Nephron progenitor cell (in vitro differentiated cells): ENCODE measurements around the gene EFNA3.

Experiments
- DNase-seq: peaks from one replicate; pipeline ENCODE4 v3.0.0; 2021
- H3K27ac Mint-ChIP-seq: 2 replicates; pipeline ENCODE4 v1.8.0; 2021; ENCODE audit warnings: mild to moderate bottlenecking, moderate library complexity, mixed read lengths
- H3K27me3 Mint-ChIP-seq: 2 replicates; pipeline ENCODE4 v1.8.0; 2021; ENCODE audit warnings: mild to moderate bottlenecking, low read depth, mixed read lengths; ENCODE audit not compliant: poor library complexity
- H3K36me3 Mint-ChIP-seq: 2 replicates; pipeline ENCODE4 v1.8.0; 2021; ENCODE audit warnings: low read depth, mixed read lengths
- H3K4me1 Mint-ChIP-seq: 2 replicates; pipeline ENCODE4 v1.8.0; 2021; ENCODE audit warnings: mixed read lengths
- H3K4me3 Mint-ChIP-seq: 2 replicates; pipeline ENCODE4 v1.8.0; 2021; ENCODE audit warnings: mild to moderate bottlenecking, moderate library complexity, mixed read lengths
- H3K9me3 Mint-ChIP-seq: 2 replicates; pipeline ENCODE4 v1.8.0; 2021; ENCODE audit warnings: mild to moderate bottlenecking, moderate library complexity, mixed read lengths
- CTCF ChIP-seq: fragments of 200-600 bp; sonication (generic); IDR thresholded peaks from 2 replicates; pipeline ENCODE4 v1.5.0; 2021; ENCODE audit warnings: antibody characterized with exemption

Gene EFNA3

GRCh38 chr1:155033524-155033923 is 45.1 kb upstream of the EFNA3 start, which contains the start of the genes DCST1 and DCST2:
TSS of gene DCST1 (plus strand) at chr1:155033824. CDS start at chr1:155034037, 213 bp downstream.
TSS of gene DCST2 (minus strand) at chr1:155033781. CDS start at chr1:155033701, 80 bp downstream.
- H3K27ac Mint-ChIP-seq: no peak within 1 kb of the TSS
- H3K9me3 Mint-ChIP-seq: no peaks in the 10 kb centered on the region
- peaks cover 14% of the 10 kb centered on the region for H3K27me3 Mint-ChIP-seq
- H3K36me3 Mint-ChIP-seq: no peaks in the 10 kb centered on the region
- DNase-seq: no peak
- no peak for TF ChIP-seq CTCF
- H3K4me1 Mint-ChIP-seq: peaks cover 21% of the 10 kb centered on the region
- no peak within 1 kb of the TSS for H3K4me3 Mint-ChIP-seq

GRCh38 chr1:155034318-155035208 is 44.1 kb upstream of the EFNA3 start:
- no peak for DNase-seq
- Mint-ChIP-seq H3K27me3 (peaks cover 10% of the 10 kb centered on the region), H3K4me3 (no peak overlapping the region), H3K9me3 (no peaks in the 10 kb centered on the region), H3K36me3 (no peaks in the 10 kb centered on the region), H3K4me1 (peaks cover 15% of the 10 kb centered on the region), H3K27ac (no peak overlapping the region)
- no peak for TF ChIP-seq CTCF

- H3K4me3 Mint-ChIP-seq: no peak overlapping the region
- no peak overlapping the region for H3K27ac Mint-ChIP-seq
- DNase-seq: no peak
- no peaks in the 10 kb centered on the region for H3K9me3 Mint-ChIP-seq
- no peak for TF ChIP-seq CTCF
- H3K27me3 Mint-ChIP-seq: peaks cover 13% of the 10 kb centered on the region
- no peaks in the 10 kb centered on the region for H3K36me3 Mint-ChIP-seq
- peaks cover 12% of the 10 kb centered on the region for H3K4me1 Mint-ChIP-seq
Observed at GRCh38 chr1:155035936-155036335, 42.7 kb upstream of the EFNA3 start.

- Mint-ChIP-seq H3K4me1 (peaks cover 12% of the 10 kb centered on the region), H3K36me3 (no peaks in the 10 kb centered on the region), H3K27me3 (peaks cover 14% of the 10 kb centered on the region), H3K27ac (no peak overlapping the region), H3K9me3 (no peaks in the 10 kb centered on the region), H3K4me3 (no peak overlapping the region)
- DNase-seq: no peak
- no peak for TF ChIP-seq CTCF
Observed at GRCh38 chr1:155037043-155037442, 41.6 kb upstream of the EFNA3 start.

GRCh38 chr1:155037851-155038441 is 40.7 kb upstream of the EFNA3 start:
- Mint-ChIP-seq H3K4me3 (no peak overlapping the region), H3K36me3 (no peaks in the 10 kb centered on the region), H3K9me3 (no peaks in the 10 kb centered on the region), H3K4me1 (peaks cover 12% of the 10 kb centered on the region), H3K27ac (no peak overlapping the region), H3K27me3 (peaks cover 15% of the 10 kb centered on the region)
- no peak for DNase-seq
- no peak for TF ChIP-seq CTCF
